HEK293 (cell line): Measurements from ENCODE around the gene EPHA2.

Experiments used
- CTCF ChIA-PET: fragments of 350-600 bp; formaldehyde crosslinking; extraction: SDS; loops from one replicate; lab custom pipeline; 2021; ENCODE audit warnings: antibody characterized with exemption; lab: Yijun Ruan, JAX
- POLR2A ChIA-PET: fragments of 300-600 bp; formaldehyde crosslinking; extraction: SDS; loops from one replicate; lab custom pipeline; 2020; ENCODE audit warnings: antibody characterized with exemption, inconsistent platforms; lab: Yijun Ruan, JAX
- H3K27ac ChIP-seq: fragments of 200-500 bp; sonication (Bioruptor generic); 2 replicates; pipeline ENCODE4 v1.5.1; 2014; ENCODE audit warnings: low read depth, low read length, control low read depth, inconsistent platforms; ENCODE audit errors: extremely low read depth
- H3K36me3 ChIP-seq, 2 experiments: fragments of 200-500 bp in 1 of 2; sonication (Bioruptor generic) in 1 of 2; 1 replicate in 1 of 2; 2 replicates in 1 of 2; pipeline ENCODE4 v1.5.1; 2014 to 2017; ENCODE audit warnings: inconsistent platforms in 2 of 2, low read length in 2 of 2; ENCODE audit not compliant: control insufficient read depth in 2 of 2, insufficient read depth in 1 of 2
- H3K4me1 ChIP-seq: fragments of 200-500 bp; sonication (Bioruptor generic); 2 replicates; pipeline ENCODE4 v1.5.1; 2014; ENCODE audit warnings: mild to moderate bottlenecking, low read length, inconsistent platforms; ENCODE audit not compliant: control insufficient read depth, insufficient read depth
- H3K4me3 ChIP-seq: 2 replicates; pipeline ENCODE4 v1.5.1; 2011; ENCODE audit warnings: low read depth, mild to moderate bottlenecking, control low read depth, low read length, moderate library complexity
- H3K9me3 ChIP-seq: fragments of 200-500 bp; sonication (Bioruptor generic); 2 replicates; pipeline ENCODE4 v1.5.1; 2014; ENCODE audit warnings: low read depth, low read length, inconsistent platforms; ENCODE audit not compliant: control insufficient read depth, insufficient read depth
- KLF1 ChIP-seq: fragments of 450-650 bp; formaldehyde crosslinking; IDR thresholded peaks from 2 replicates; pipeline ENCODE4 v1.5.1; 2016; ENCODE audit warnings: missing biosample characterization, missing genetic modification characterization
- ZBTB17 ChIP-seq: fragments of 450-650 bp; formaldehyde crosslinking; IDR thresholded peaks from 2 replicates; pipeline ENCODE4 v1.5.1; 2016; ENCODE audit warnings: missing biosample characterization, missing genetic modification characterization
- ZIC2 ChIP-seq: fragments of 450-650 bp; formaldehyde crosslinking; IDR thresholded peaks from 2 replicates; pipeline ENCODE4 v1.5.1; 2016; ENCODE audit warnings: missing biosample characterization, missing genetic modification characterization
- ZNF600 ChIP-seq: fragments of 450-650 bp; formaldehyde crosslinking; IDR thresholded peaks from 2 replicates; pipeline ENCODE4 v1.5.1; 2016; ENCODE audit warnings: missing biosample characterization, missing genetic modification characterization
- ZNF629 ChIP-seq: fragments of 450-650 bp; formaldehyde crosslinking; IDR thresholded peaks from 2 replicates; pipeline ENCODE4 v1.5.1; 2017; ENCODE audit warnings: missing biosample characterization, missing genetic modification characterization
- ZNF660 ChIP-seq: fragments of 450-650 bp; IDR thresholded peaks from 2 replicates; pipeline ENCODE4 v1.5.1; 2018; ENCODE audit warnings: missing biosample characterization, mild to moderate bottlenecking, missing genetic modification characterization
- ZNF76 ChIP-seq: fragments of 450-650 bp; formaldehyde crosslinking; IDR thresholded peaks from 2 replicates; pipeline ENCODE4; 2016; ENCODE audit warnings: low read depth, missing biosample characterization, missing genetic modification characterization, borderline replicate concordance
- ZNF768 ChIP-seq: fragments of 450-650 bp; formaldehyde crosslinking; IDR thresholded peaks from 2 replicates; pipeline ENCODE4 v1.5.1; 2018; ENCODE audit warnings: missing biosample characterization, mild to moderate bottlenecking, missing genetic modification characterization

EPHA2 gene

DNA sequence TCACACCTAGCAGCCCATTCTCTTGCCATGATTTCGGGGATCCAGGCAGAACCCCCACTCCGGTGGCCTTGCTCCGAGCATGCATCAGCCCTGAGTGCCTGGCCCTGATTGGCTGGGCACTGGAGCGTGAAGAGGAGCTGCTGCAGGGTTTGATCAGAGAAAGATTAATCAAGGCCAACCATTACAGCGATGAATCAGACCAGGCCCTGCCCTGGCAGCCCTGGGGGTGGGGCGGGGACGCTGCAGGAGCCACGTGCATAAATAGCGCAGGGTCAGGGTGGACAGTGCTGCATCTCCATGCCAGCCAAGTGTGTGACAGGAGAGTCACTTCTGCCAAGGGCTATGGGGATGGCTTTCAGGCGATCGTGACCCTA is 79.0 kb downstream of the EPHA2 start:
- H3K4me1 ChIP-seq, result no peaks in the 10 kb centered on the region
- TF ChIP-seq ZNF660 (tag by site-specific recombination) (no peak), KLF1 (tag by site-specific recombination) (0 out of 2 replicates have a peak, but pooled peaks have one; percentile 7)
- TF ChIP-seq, all 188 proteins: peak for 1
- POLR2A ChIA-PET, result no interaction called here
- no peak overlapping the region for H3K27ac ChIP-seq
- CTCF ChIA-PET, result interaction anchor here (0.6 to 9.7 kb wide), 5 partner anchors 77 to 908 kb away, joined by 3 to 427 read pairs (median 18); partner anchors contain the start of gene EPHA2
- H3K4me3 ChIP-seq, result no peak overlapping the region
- H3K9me3 ChIP-seq, result no peaks in the 10 kb centered on the region
- no peaks in the 10 kb centered on the region for H3K36me3 ChIP-seq

GRCh38 chr1:16076031-16076864 is 79.6 kb downstream of the EPHA2 start:
- H3K36me3 ChIP-seq, result no peaks in the 10 kb centered on the region
- TF ChIP-seq ZNF768 (tag by site-specific recombination), result peak; percentile 54; the same call in 1 of the 2 replicates
- 0 out of 2 replicates have a peak, but pooled peaks have one; percentile 33 for TF ChIP-seq ZNF600 (tag by site-specific recombination)
- TF ChIP-seq ZBTB17, result no peak
- TF ChIP-seq ZIC2 (tag by site-specific recombination), result peak; percentile 45
- TF ChIP-seq ZNF629, result 0 out of 2 replicates have a peak, but pooled peaks have one; percentile 13
- no peaks in the 10 kb centered on the region for H3K9me3 ChIP-seq
- H3K27ac ChIP-seq, result no peak overlapping the region
- ChIA-PET POLR2A (no interaction called here), CTCF (interaction anchor here (0.8 to 7.8 kb wide), 3 partner anchors 59 to 103 kb away, joined by 3 to 117 read pairs (median 3); partner anchors contain the start of genes EPHA2 and HSPB7)
- H3K4me3 ChIP-seq, result no peak overlapping the region
- H3K4me1 ChIP-seq, result no peaks in the 10 kb centered on the region

DNA sequence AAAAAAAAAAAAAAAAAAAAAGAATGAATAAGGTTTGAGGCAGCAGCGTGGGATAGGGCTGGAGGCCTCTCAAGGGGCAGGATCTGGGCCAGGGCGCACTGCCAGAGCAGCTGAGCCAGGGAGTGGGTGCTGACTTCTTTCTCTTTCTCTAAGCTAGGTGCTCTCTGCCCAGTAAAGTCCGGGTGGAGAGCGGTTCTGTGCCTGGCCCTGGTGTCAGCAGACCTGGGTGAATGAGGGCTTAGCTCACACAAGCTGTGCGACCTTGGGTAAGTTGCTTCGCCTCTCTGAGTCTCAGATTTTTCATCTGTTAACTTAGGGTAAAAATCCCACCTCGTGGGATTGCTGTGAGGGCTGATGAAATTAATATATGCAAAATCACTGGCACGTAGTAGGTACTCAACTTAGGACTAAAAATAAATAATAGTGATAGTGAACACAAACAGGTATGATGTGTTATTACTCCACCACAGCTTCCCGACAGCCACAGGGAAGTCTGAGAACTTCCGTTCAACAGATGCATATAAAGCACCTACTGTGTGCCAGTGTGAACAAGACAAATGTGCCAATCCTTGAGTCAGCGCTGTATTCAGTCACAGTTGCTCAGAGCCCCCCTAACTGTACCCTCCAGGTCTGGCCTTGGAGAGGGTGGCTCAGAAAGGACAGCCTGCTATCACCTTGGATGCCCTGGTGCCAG is 80.4 kb downstream of the EPHA2 start:
- ChIA-PET CTCF (interaction anchor here (0.6 to 2.1 kb wide), 7 partner anchors 43 to 537 kb away, joined by 3 to 7 read pairs (median 5); partner anchors contain the start of gene HSPB7), POLR2A (no interaction called here)
- H3K4me3 ChIP-seq, result no peak overlapping the region
- H3K27ac ChIP-seq, result no peak overlapping the region
- no peaks in the 10 kb centered on the region for H3K9me3 ChIP-seq
- H3K4me1 ChIP-seq, result no peaks in the 10 kb centered on the region
- TF ChIP-seq ZNF768 (tag by site-specific recombination), result 0 out of 2 replicates have a peak, but pooled peaks have one; percentile 62
- no peak for TF ChIP-seq ZNF76 (tag by site-specific recombination)
- TF ChIP-seq, all 188 proteins: peak for 1
- H3K36me3 ChIP-seq, result no peaks in the 10 kb centered on the region
